Measurements from ENCODE around the gene CUL9. TPM values are rescaled to one million over a fixed set of nuclear protein-coding genes. Genes with fewer than 3 reads are reported as not detected.

CUL9 gene
- total RNA-seq, 1 experiment from 2014 or later: 39.6 TPM

DNA sequence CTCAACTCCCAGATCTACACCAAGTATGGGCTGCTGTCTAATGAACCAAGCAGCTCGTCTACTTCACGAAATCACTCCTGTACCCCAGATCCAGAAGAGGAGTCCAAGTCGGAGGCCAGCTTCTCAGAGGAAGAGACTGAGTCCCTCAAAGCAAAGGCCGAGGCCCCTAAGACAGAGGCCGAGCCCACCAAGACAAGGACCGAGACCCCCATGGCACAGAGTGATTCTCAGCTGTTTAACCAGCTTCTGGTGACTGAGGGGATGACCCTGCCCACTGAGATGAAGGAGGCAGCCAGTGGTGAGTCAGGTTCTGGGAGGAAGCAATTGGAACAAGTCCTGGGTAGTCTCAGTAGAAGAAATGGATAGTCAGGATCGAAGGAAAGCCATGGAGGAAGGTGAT, 5.8 kb downstream of the CUL9 start:
- CTCF ChIA-PET: interaction anchor here (0.5 to 0.7 kb wide), 2 partner anchors 67 to 211 kb away, joined by 3 read pairs; no protein-coding TSS in a partner anchor
- Mint-ChIP-seq H3K4me3 (ENCODE audit: unreplicated experiment) (no peak overlapping the region), H3K4me1 (ENCODE audit: insufficient read depth, unreplicated experiment) (peaks cover 31% of the 10 kb centered on the region), H3K9me3 (ENCODE audit: unreplicated experiment) (no peaks in the 10 kb centered on the region), H3K27ac (ENCODE audit: low read depth, unreplicated experiment) (no peak overlapping the region), H3K36me3 (ENCODE audit: insufficient read depth, unreplicated experiment) (peaks cover 54% of the 10 kb centered on the region), H3K27me3 (ENCODE audit: insufficient read depth, unreplicated experiment) (no peaks in the 10 kb centered on the region)
- TF ChIP-seq, protein P1, sequence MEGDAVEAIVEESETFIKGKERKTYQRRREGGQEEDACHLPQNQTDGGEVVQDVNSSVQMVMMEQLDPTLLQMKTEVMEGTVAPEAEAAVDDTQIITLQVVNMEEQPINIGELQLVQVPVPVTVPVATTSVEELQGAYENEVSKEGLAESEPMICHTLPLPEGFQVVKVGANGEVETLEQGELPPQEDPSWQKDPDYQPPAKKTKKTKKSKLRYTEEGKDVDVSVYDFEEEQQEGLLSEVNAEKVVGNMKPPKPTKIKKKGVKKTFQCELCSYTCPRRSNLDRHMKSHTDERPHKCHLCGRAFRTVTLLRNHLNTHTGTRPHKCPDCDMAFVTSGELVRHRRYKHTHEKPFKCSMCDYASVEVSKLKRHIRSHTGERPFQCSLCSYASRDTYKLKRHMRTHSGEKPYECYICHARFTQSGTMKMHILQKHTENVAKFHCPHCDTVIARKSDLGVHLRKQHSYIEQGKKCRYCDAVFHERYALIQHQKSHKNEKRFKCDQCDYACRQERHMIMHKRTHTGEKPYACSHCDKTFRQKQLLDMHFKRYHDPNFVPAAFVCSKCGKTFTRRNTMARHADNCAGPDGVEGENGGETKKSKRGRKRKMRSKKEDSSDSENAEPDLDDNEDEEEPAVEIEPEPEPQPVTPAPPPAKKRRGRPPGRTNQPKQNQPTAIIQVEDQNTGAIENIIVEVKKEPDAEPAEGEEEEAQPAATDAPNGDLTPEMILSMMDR (IDR thresholded peaks at IDR 0.05; ENCODE audit: unreplicated experiment): no peak
- intact Hi-C loops (cut with micrococcal nuclease): no loop called here
- no peak for DNase-seq (ENCODE audit: unreplicated experiment)
- no TSS peak for BruUV-seq (replicated peaks)
- POLR2A ChIA-PET: interaction anchor here (1.4 kb wide), 1 partner anchor 41 kb away, joined by 5 read pairs; the partner anchor contains the start of gene DNPH1

DNA sequence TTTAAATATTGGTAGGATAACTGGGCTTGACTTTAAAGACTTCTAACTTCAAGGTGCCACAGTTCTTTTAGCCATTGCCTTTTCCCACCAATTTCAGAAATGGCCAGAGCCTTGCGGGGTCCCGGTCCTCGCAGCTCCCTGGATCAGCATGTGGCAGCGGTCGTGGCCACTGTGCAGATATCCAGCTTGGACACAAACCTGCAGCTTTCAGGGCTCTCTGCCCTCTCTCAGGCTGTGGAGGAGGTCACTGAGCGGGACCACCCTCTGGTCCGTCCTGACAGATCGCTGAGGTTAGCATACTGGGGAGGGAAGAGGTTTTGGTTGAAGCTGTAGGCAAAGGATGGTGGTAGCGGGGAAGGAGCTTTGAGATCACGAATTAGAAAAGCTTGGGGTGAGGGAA, 6.4 kb downstream of the CUL9 start:
- no peak for DNase-seq (ENCODE audit: unreplicated experiment)
- CTCF ChIA-PET: interaction anchor here (0.5 kb wide), 1 partner anchor 210 kb away, joined by 3 read pairs; no protein-coding TSS in a partner anchor
- H3K9me3 Mint-ChIP-seq (ENCODE audit: unreplicated experiment): no peaks in the 10 kb centered on the region
- no peaks in the 10 kb centered on the region for H3K27me3 Mint-ChIP-seq (ENCODE audit: insufficient read depth, unreplicated experiment)
- peaks cover 60% of the 10 kb centered on the region for H3K36me3 Mint-ChIP-seq (ENCODE audit: insufficient read depth, unreplicated experiment)
- peak overlapping the region; percentile 61 for H3K27ac Mint-ChIP-seq (ENCODE audit: low read depth, unreplicated experiment)
- peaks cover 25% of the 10 kb centered on the region for H3K4me1 Mint-ChIP-seq (ENCODE audit: insufficient read depth, unreplicated experiment)
- no peak overlapping the region for H3K4me3 Mint-ChIP-seq (ENCODE audit: unreplicated experiment)
- POLR2A ChIA-PET: interaction anchor here (1.4 kb wide), 1 partner anchor 40 kb away, joined by 5 read pairs; the partner anchor contains the start of gene DNPH1
- BruUV-seq (replicated peaks): no TSS peak
- TF ChIP-seq, protein P1 (IDR thresholded peaks at IDR 0.05; ENCODE audit: unreplicated experiment): no peak
- intact Hi-C loops (cut with micrococcal nuclease): no loop called here

DNA sequence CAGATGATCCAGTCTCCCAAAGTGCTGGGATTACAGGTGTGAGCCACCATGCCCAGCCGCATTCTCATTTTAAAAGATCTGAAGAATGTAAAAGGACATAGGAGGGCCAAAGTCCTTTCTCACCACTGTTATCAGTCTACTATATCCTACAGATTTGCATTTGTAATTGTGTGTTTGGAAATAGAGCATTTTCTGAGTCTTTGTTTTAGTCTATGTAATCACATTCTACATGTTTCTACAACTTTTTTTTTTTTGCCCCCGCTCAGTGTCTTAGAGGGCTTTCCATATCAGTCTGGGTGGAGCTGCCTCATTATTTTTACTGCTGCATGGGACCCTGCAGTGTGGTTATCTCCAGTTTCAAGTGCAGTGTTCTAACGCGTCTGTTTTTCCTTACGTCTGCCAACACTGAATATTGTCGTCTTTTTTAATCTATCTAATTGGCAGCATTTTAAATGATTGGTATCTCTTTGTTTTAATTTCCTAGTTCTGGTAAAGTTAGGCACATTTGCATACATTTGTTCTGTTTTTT, 7.8 kb downstream of the CUL9 start:
- intact Hi-C loops (cut with micrococcal nuclease): no loop called here
- Mint-ChIP-seq H3K9me3 (ENCODE audit: unreplicated experiment) (no peaks in the 10 kb centered on the region), H3K27me3 (ENCODE audit: insufficient read depth, unreplicated experiment) (no peaks in the 10 kb centered on the region), H3K27ac (ENCODE audit: low read depth, unreplicated experiment) (no peak overlapping the region), H3K4me1 (ENCODE audit: insufficient read depth, unreplicated experiment) (peaks cover 12% of the 10 kb centered on the region), H3K4me3 (ENCODE audit: unreplicated experiment) (no peak overlapping the region), H3K36me3 (ENCODE audit: insufficient read depth, unreplicated experiment) (peaks cover 58% of the 10 kb centered on the region)
- POLR2A ChIA-PET: interaction anchor here (0.7 kb wide), 1 partner anchor 34 kb away, joined by 3 read pairs; no protein-coding TSS in a partner anchor
- CTCF ChIA-PET: interaction anchor here (0.6 kb wide), 1 partner anchor 359 kb away, joined by 3 read pairs; no protein-coding TSS in a partner anchor
- DNase-seq (ENCODE audit: unreplicated experiment): no peak
- no TSS peak for BruUV-seq (replicated peaks)
- TF ChIP-seq, protein P1 (IDR thresholded peaks at IDR 0.05; ENCODE audit: unreplicated experiment): no peak

DNA sequence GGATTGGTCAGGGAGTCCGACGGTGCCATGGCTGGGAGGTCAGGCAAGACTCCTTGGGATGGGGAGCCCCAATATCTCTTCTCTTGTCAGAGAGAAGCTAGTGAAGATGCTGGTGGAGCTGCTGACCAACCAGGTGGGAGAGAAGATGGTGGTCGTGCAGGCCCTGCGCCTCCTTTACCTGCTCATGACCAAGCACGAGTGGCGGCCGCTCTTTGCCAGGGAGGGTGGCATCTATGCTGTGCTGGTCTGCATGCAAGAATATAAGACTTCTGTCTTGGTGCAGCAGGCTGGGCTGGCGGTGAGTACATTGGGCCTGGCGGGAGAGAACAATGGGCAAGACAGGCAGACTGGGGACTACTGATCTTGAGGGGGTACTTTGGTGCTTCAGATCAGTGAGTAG, 10.9 kb downstream of the CUL9 start:
- Mint-ChIP-seq H3K36me3 (ENCODE audit: insufficient read depth, unreplicated experiment) (peaks cover 60% of the 10 kb centered on the region), H3K4me1 (ENCODE audit: insufficient read depth, unreplicated experiment) (no peaks in the 10 kb centered on the region), H3K4me3 (ENCODE audit: unreplicated experiment) (no peak overlapping the region), H3K27me3 (ENCODE audit: insufficient read depth, unreplicated experiment) (no peaks in the 10 kb centered on the region), H3K27ac (ENCODE audit: low read depth, unreplicated experiment) (no peak overlapping the region), H3K9me3 (ENCODE audit: unreplicated experiment) (no peaks in the 10 kb centered on the region)
- CTCF ChIA-PET: interaction anchor here (0.6 to 1.0 kb wide), 3 partner anchors 20 to 193 kb away, joined by 3 to 6 read pairs (median 4); no protein-coding TSS in a partner anchor
- POLR2A ChIA-PET: no interaction called here
- intact Hi-C loops (cut with micrococcal nuclease): no loop called here
- BruUV-seq (replicated peaks): no TSS peak
- TF ChIP-seq, protein P1 (IDR thresholded peaks at IDR 0.05; ENCODE audit: unreplicated experiment): no peak
- no peak for DNase-seq (ENCODE audit: unreplicated experiment)
